K562 (cell line): Measurements from ENCODE around the gene BLOC1S4. TPM values are rescaled to one million over a fixed set of nuclear protein-coding genes. Genes with fewer than 3 reads are reported as not detected.

Source experiments
- EZH2 ChIP-seq: IDR thresholded peaks from 2 replicates; pipeline ENCODE4 v1.6.1; 2012; ENCODE audit warnings: low read depth, mild to moderate bottlenecking, inconsistent platforms, low read length, borderline replicate concordance
- FOXA3 ChIP-seq, 2 experiments: fragments of 450-650 bp in 1 of 2; sonication (generic) in 1 of 2; formaldehyde crosslinking; IDR thresholded peaks in 1 of 2; conservative IDR thresholded peaks in 1 of 2; 2 replicates each; pipeline versions ENCODE4 v1.4.0 to v1.8.0; 2020 to 2022; ENCODE audit warnings: mild to moderate bottlenecking in 2 of 2, missing genetic modification reagents in 1 of 2
- PHF20 ChIP-seq: fragments of 450-650 bp; IDR thresholded peaks from 2 replicates; pipeline ENCODE4 v1.6.1; 2018; ENCODE audit not compliant: partially characterized antibody
- SIN3A ChIP-seq, 2 experiments: fragments of 150-350 bp in 1 of 2; IDR thresholded peaks; 2 replicates each; pipeline ENCODE4 v1.6.1; 2011 to 2016; ENCODE audit warnings: borderline replicate concordance in 2 of 2, low read depth in 2 of 2, low read length in 2 of 2, mild to moderate bottlenecking in 2 of 2, moderate library complexity in 2 of 2; ENCODE audit not compliant: control insufficient read depth in 1 of 2
- SMARCA4 ChIP-seq: fragments of 450-650 bp; IDR thresholded peaks from 2 replicates; pipeline ENCODE4 v1.6.1; 2016
- ZKSCAN8 ChIP-seq: fragments of 200-800 bp; sonication (Bioruptor generic); IDR thresholded peaks from 2 replicates; pipeline ENCODE4 v1.6.1; 2016; ENCODE audit warnings: missing genetic modification characterization, missing compliant biosample characterization
- ZNF174 ChIP-seq: fragments of 250-450 bp; sonication (Bioruptor Pico); IDR thresholded peaks from 2 replicates; pipeline ENCODE4 v1.4.0; 2020; ENCODE audit warnings: mild to moderate bottlenecking
- ZNF395 ChIP-seq: fragments of 200-800 bp; sonication (Bioruptor generic); IDR thresholded peaks from 2 replicates; pipeline ENCODE4 v1.6.1; 2017; ENCODE audit warnings: missing genetic modification characterization, missing compliant biosample characterization
- ZNF583 ChIP-seq: fragments of 250-450 bp; sonication (Bioruptor Pico); IDR thresholded peaks from 2 replicates; pipeline ENCODE4 v1.4.0; 2020
- ZNF584 ChIP-seq: fragments of 200-800 bp; sonication (Bioruptor generic); IDR thresholded peaks from 2 replicates; pipeline ENCODE4 v1.6.1; 2016; ENCODE audit warnings: low read depth, mild to moderate bottlenecking, missing genetic modification characterization, missing compliant biosample characterization
- ZNF764 ChIP-seq: fragments of 250-450 bp; sonication (Bioruptor Pico); IDR thresholded peaks from 2 replicates; pipeline ENCODE4 v1.4.0; 2020; ENCODE audit warnings: low read depth, mild to moderate bottlenecking, moderate library complexity
- polyA plus RNA-seq, 8 experiments: library from polyadenylated mRNA; depleted of rRNA in 4 of 8; stranded (reverse) in 5 of 8; unstranded in 3 of 8; fragments of >200 nt; fragmentation: Nextera tagmentation in 2 of 8; fragmentation: Illumina TruSeq in 1 of 8; extraction: Ambion mirVana in 2 of 8; extraction: Trizol in 1 of 8; gene quantifications; 2 replicates each; pipeline versions ENCODE4 v1.2.1 to v1.2.3, GENCODE V29; 2011 to 2014; ENCODE audit warnings: inconsistent platforms in 1 of 8, missing spikeins in 1 of 8
- total RNA-seq, 7 experiments: library from RNA; depleted of rRNA in 6 of 7; stranded (reverse); fragments of >200 nt in 6 of 7; fragmentation: Illumina TruSeq in 2 of 7; extraction: Trizol in 2 of 7; gene quantifications; 2 replicates each; pipeline versions ENCODE4 v1.2.1 to v1.2.3, GENCODE V29; 2011 to 2021; ENCODE audit warnings: low replicate concordance in 1 of 7
- TF ChIP-seq, protein P1 (sequence below), 2 experiments: IDR thresholded peaks in 1 of 2; conservative IDR thresholded peaks in 1 of 2; 2 replicates each; pipeline ENCODE4 v1.6.1; 2016; ENCODE audit warnings: low read depth in 2 of 2, mild to moderate bottlenecking in 1 of 2, missing compliant biosample characterization in 1 of 2, missing genetic modification characterization in 1 of 2, moderate library complexity in 1 of 2
- TF ChIP-seq, protein P2 (sequence below): fragments of 450-650 bp; formaldehyde crosslinking; IDR thresholded peaks from 2 replicates; pipeline ENCODE4 v1.4.0; 2020; ENCODE audit warnings: mild to moderate bottlenecking, moderate library complexity
- TF ChIP-seq, protein P3 (sequence below): fragments of 450-650 bp; IDR thresholded peaks from 2 replicates; pipeline ENCODE4 v1.6.1; 2018; ENCODE audit not compliant: partially characterized antibody
- TF ChIP-seq, protein P4 (sequence below): sonication (generic); formaldehyde crosslinking; IDR thresholded peaks from 2 replicates; pipeline ENCODE4 v1.9.0; 2022; ENCODE audit warnings: mild to moderate bottlenecking, missing genetic modification reagents

BLOC1S4 gene
- total and polyA plus RNA-seq, 9 of the 15 experiments (the other 6 are each of a cell fraction or from before 2014, with no cell fraction given) = 3.1 to 31.6 (median 11.2) TPM

DNA sequence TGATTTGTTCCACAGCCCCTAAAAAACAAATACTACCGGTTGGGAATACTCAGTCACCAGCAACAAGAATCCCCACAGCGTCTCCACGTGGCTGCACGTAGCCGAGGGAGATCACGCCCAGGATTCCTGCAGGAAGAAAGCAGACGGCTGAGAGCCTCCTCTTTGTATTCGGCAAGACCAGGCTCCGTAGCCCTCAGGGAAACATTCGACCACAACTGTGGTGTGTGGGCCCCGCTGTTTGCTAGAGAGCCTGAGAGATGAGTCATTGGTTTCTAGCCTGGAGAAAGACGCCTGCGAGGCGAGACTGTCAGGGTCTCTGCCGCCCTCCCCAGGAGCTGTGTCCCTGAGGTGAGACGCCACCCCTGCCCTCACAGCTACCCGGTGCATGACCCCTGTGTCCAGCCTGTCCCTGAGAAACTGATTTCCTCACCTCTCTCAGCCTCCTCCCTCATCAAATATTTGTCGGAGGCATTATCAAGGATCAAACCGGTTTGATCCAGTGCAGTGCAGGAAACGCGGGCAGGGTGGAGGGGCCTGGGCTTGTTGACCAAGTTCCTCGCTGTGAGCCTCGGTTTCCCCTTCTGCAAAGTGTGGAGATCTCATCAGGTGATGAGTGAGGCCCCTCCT is 27.0 kb upstream of the BLOC1S4 start (continued):
- 0 out of 2 replicates have a peak, but pooled peaks have one; percentile 13 for TF ChIP-seq ZNF583 (CRISPR knock-in tag)
- TF ChIP-seq SMARCA4 = peak; percentile 77
- TF ChIP-seq, protein P1, sequence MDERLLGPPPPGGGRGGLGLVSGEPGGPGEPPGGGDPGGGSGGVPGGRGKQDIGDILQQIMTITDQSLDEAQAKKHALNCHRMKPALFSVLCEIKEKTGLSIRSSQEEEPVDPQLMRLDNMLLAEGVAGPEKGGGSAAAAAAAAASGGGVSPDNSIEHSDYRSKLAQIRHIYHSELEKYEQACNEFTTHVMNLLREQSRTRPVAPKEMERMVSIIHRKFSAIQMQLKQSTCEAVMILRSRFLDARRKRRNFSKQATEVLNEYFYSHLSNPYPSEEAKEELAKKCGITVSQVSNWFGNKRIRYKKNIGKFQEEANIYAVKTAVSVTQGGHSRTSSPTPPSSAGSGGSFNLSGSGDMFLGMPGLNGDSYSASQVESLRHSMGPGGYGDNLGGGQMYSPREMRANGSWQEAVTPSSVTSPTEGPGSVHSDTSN (CRISPR knock-in tag; IDR thresholded peaks at IDR 0.05; ENCODE audit: low read depth) = no peak
- TF ChIP-seq, protein P1 (tag; conservative IDR thresholded peaks at IDR 0.05; ENCODE audit: low read depth) = no peak
- peak; percentile 78; the same call in 1 of the 2 replicates for TF ChIP-seq ZNF395
- TF ChIP-seq EZH2 = no peak
- TF ChIP-seq, protein P2, sequence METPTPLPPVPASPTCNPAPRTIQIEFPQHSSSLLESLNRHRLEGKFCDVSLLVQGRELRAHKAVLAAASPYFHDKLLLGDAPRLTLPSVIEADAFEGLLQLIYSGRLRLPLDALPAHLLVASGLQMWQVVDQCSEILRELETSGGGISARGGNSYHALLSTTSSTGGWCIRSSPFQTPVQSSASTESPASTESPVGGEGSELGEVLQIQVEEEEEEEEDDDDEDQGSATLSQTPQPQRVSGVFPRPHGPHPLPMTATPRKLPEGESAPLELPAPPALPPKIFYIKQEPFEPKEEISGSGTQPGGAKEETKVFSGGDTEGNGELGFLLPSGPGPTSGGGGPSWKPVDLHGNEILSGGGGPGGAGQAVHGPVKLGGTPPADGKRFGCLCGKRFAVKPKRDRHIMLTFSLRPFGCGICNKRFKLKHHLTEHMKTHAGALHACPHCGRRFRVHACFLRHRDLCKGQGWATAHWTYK = 0 out of 2 replicates have a peak, but pooled peaks have one; percentile 22
- peak in 1 of 2 experiments; percentile 68; a peak in 1 of 4 replicates for TF ChIP-seq FOXA3 (CRISPR knock-in tag; conservative IDR thresholded peaks at IDR 0.05 in 1 of 2, IDR thresholded peaks at IDR 0.05 in 1 of 2)
- TF ChIP-seq, protein P3, sequence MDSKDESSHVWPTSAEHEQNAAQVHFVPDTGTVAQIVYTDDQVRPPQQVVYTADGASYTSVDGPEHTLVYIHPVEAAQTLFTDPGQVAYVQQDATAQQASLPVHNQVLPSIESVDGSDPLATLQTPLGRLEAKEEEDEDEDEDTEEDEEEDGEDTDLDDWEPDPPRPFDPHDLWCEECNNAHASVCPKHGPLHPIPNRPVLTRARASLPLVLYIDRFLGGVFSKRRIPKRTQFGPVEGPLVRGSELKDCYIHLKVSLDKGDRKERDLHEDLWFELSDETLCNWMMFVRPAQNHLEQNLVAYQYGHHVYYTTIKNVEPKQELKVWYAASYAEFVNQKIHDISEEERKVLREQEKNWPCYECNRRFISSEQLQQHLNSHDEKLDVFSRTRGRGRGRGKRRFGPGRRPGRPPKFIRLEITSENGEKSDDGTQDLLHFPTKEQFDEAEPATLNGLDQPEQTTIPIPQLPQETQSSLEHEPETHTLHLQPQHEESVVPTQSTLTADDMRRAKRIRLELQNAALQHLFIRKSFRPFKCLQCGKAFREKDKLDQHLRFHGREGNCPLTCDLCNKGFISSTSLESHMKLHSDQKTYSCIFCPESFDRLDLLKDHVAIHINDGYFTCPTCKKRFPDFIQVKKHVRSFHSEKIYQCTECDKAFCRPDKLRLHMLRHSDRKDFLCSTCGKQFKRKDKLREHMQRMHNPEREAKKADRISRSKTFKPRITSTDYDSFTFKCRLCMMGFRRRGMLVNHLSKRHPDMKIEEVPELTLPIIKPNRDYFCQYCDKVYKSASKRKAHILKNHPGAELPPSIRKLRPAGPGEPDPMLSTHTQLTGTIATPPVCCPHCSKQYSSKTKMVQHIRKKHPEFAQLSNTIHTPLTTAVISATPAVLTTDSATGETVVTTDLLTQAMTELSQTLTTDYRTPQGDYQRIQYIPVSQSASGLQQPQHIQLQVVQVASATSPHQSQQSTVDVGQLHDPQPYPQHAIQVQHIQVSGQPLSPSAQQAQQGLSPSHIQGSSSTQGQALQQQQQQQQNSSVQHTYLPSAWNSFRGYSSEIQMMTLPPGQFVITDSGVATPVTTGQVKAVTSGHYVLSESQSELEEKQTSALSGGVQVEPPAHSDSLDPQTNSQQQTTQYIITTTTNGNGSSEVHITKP = no peak
- TF ChIP-seq ZNF174 = no peak
- TF ChIP-seq PHF20 = peak; percentile 16
- TF ChIP-seq, protein P4, sequence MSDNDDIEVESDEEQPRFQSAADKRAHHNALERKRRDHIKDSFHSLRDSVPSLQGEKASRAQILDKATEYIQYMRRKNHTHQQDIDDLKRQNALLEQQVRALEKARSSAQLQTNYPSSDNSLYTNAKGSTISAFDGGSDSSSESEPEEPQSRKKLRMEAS = peak; percentile 94
- TF ChIP-seq SIN3A (IDR thresholded peaks at IDR 0.05; ENCODE audit: borderline replicate concordance in 2 of 2, control insufficient read depth in 1 of 2, low read depth in 2 of 2, low read length in 2 of 2) = no peak
- TF ChIP-seq ZNF584 (CRISPR knock-in tag) = peak; percentile 80
- TF ChIP-seq ZNF764 = no peak
- TF ChIP-seq ZKSCAN8 (CRISPR knock-in tag) = peak; percentile 71; the same call in 1 of the 2 replicates
